Endothelial cell of umbilical vein (primary cell): Measurements from ENCODE around the gene MYMK. TPM values are rescaled to one million over a fixed set of nuclear protein-coding genes. Genes with fewer than 3 reads are reported as not detected.

ENCODE experiments used
- BruUV-seq: library from RNA; stranded (reverse); fragments of 400-500 nt; replicated peaks from 2 replicates; lab custom pipeline; 2021; lab: Mats Ljungman, UMichigan
- CTCF ChIA-PET: fragments of 300-600, 350-600 bp; sonication (Branson Sonifier 250); formaldehyde crosslinking; loops from one replicate; lab custom pipeline; 2021; ENCODE audit warnings: antibody characterized with exemption, inconsistent platforms; lab: Charles Lee
- POLR2A ChIA-PET: fragments of 300-600, 350-600 bp; sonication (Branson Sonifier 250); formaldehyde crosslinking; loops from one replicate; lab custom pipeline; 2021; ENCODE audit warnings: antibody characterized with exemption, inconsistent platforms; lab: Charles Lee
- DNase-seq: peaks from one replicate; pipeline ENCODE4 v3.0.0-alpha.2; 2011; ENCODE audit warnings: low read depth, low spot score
- FAIRE-seq: peaks from 2 replicates; lab custom pipeline; 2011; peaks lifted over from hg19 to GRCh38; lab: Jason Lieb, UNC
- H2AFZ ChIP-seq: 2 replicates; pipeline ENCODE4 v1.6.0; 2012; ENCODE audit warnings: low read depth, low read length, control low read depth, inconsistent platforms
- H3K27ac ChIP-seq: 2 replicates; pipeline ENCODE4 v1.5.1; 2011; ENCODE audit warnings: low read depth, mild to moderate bottlenecking, control low read depth, low read length, moderate library complexity; ENCODE audit not compliant: insufficient read depth
- H3K27me3 ChIP-seq, 2 experiments: 2 replicates each; pipeline versions ENCODE4 v1.6.0 to v1.6.1; 2011; ENCODE audit warnings: low read length in 2 of 2, mixed read lengths in 1 of 2; ENCODE audit not compliant: control insufficient read depth in 2 of 2, insufficient read depth in 2 of 2
- H3K36me3 ChIP-seq, 2 experiments: 2 replicates in 1 of 2; 3 replicates in 1 of 2; pipeline ENCODE4 v1.5.1; 2011; ENCODE audit warnings: low read length in 2 of 2, mild to moderate bottlenecking in 1 of 2, moderate library complexity in 1 of 2; ENCODE audit not compliant: control insufficient read depth in 2 of 2, insufficient read depth in 2 of 2; ENCODE audit errors: extremely low read depth in 1 of 2
- H3K4me1 ChIP-seq: 3 replicates; pipeline ENCODE4 v1.5.1; 2011; ENCODE audit warnings: mild to moderate bottlenecking, low read length; ENCODE audit not compliant: control insufficient read depth, insufficient read depth; ENCODE audit errors: extremely low read depth
- H3K4me2 ChIP-seq: 2 replicates; pipeline ENCODE4 v1.6.1; 2011; ENCODE audit warnings: low read length, control low read depth, mixed read lengths; ENCODE audit not compliant: insufficient read depth
- H3K4me3 ChIP-seq, 3 experiments: fragments of 200-600 bp in 1 of 3; sonication (generic), shearing (Covaris generic) in 1 of 3; replicated peaks in 1 of 3; 2 replicates each; pipeline ENCODE4 v1.5.1; 2011 to 2016; ENCODE audit warnings: control low read depth in 3 of 3, low read length in 3 of 3, mild to moderate bottlenecking in 2 of 3, inconsistent platforms in 1 of 3, low read depth in 1 of 3, moderate library complexity in 1 of 3; ENCODE audit not compliant: insufficient read depth in 1 of 3
- H3K79me2 ChIP-seq: 2 replicates; pipeline ENCODE4 v1.6.0; 2012; ENCODE audit warnings: low read length, inconsistent platforms; ENCODE audit not compliant: control insufficient read depth, insufficient read depth
- H3K9ac ChIP-seq: replicated peaks from 2 replicates; pipeline ENCODE3; 2011; ENCODE audit warnings: low read length, control low read depth; ENCODE audit not compliant: insufficient read depth; ENCODE audit errors: extremely low read depth
- H3K9me1 ChIP-seq: replicated peaks from 3 replicates; pipeline ENCODE4 v1.6.0; 2011; ENCODE audit warnings: mild to moderate bottlenecking, low read length; ENCODE audit not compliant: control insufficient read depth, insufficient read depth; ENCODE audit errors: extremely low read depth
- H3K9me3 ChIP-seq: replicated peaks from 2 replicates; pipeline ENCODE4 v1.5.1; 2012; ENCODE audit warnings: low read length, inconsistent platforms; ENCODE audit not compliant: control insufficient read depth, insufficient read depth
- H4K20me1 ChIP-seq: replicated peaks from 2 replicates; pipeline ENCODE3; 2011; ENCODE audit warnings: mild to moderate bottlenecking, low read length; ENCODE audit not compliant: control insufficient read depth, insufficient read depth; ENCODE audit errors: extremely low read depth
- EZH2 ChIP-seq: IDR thresholded peaks from 2 replicates; pipeline ENCODE4 v1.6.1; 2012; ENCODE audit warnings: borderline replicate concordance, low read depth, mild to moderate bottlenecking, moderate library complexity, low read length, inconsistent platforms; ENCODE audit not compliant: severe bottlenecking
- FOS ChIP-seq: IDR thresholded peaks from 2 replicates; pipeline ENCODE4 v1.6.1; 2011; ENCODE audit warnings: mild to moderate bottlenecking, low read length, moderate library complexity, borderline replicate concordance; ENCODE audit not compliant: insufficient read depth
- GATA2 ChIP-seq: IDR thresholded peaks from 2 replicates; pipeline ENCODE4 v1.7.0; 2011; ENCODE audit warnings: low read depth, mild to moderate bottlenecking, moderate library complexity, mixed read lengths, low read length; ENCODE audit not compliant: insufficient read length, insufficient read depth
- JUN ChIP-seq: IDR thresholded peaks from 2 replicates; pipeline ENCODE4 v1.6.1; 2011; ENCODE audit warnings: borderline replicate concordance, low read depth; ENCODE audit not compliant: insufficient read length, insufficient read depth
- MYC ChIP-seq: IDR thresholded peaks from one replicate; pipeline ENCODE4 v1.6.1; 2011; ENCODE audit warnings: mild to moderate bottlenecking, low read depth, low read length
- POLR2A ChIP-seq: IDR thresholded peaks from 2 replicates; pipeline ENCODE4 v1.6.1; 2012; ENCODE audit warnings: low read depth, mild to moderate bottlenecking, control low read depth, low read length
- POLR2AphosphoS5 ChIP-seq: IDR thresholded peaks from 2 replicates; pipeline ENCODE4 v1.6.1; 2012; ENCODE audit warnings: low read depth, mild to moderate bottlenecking, control low read depth, low read length, moderate library complexity; ENCODE audit not compliant: insufficient read depth
- dilution Hi-C: fragments of 300-500 bp; cut with MboI; formaldehyde crosslinking; loops from one replicate; pipeline ENCODE4 v1.15.0; 2019; ENCODE audit warnings: low sequenced_read_pairs; ENCODE audit not compliant: extremely low pct_ligation_motif_present
- intact Hi-C: fragments of 100-400 bp; cut with micrococcal nuclease; formaldehyde crosslinking; loops from one replicate; pipeline ENCODE4 v1.10.0; 2022
- polyA plus RNA-seq, 4 experiments: library from polyadenylated mRNA; depleted of rRNA in 3 of 4; stranded (reverse) in 3 of 4; unstranded in 1 of 4; fragments of >200 nt; gene quantifications; 2 replicates each; pipeline versions ENCODE4 v1.2.1 to v1.2.3, GENCODE V29; 2011 to 2012; ENCODE audit warnings: missing spikeins in 1 of 4
- total RNA-seq: library from RNA; stranded (reverse); gene quantifications from 2 replicates; pipeline ENCODE4 v1.2.3, GENCODE V29; 2021
- TF ChIP-seq, protein P1 (sequence below): IDR thresholded peaks from 2 replicates; pipeline ENCODE4 v1.6.1; 2011; ENCODE audit not compliant: insufficient read depth, insufficient read length
- TF ChIP-seq, protein P2 (sequence below), 2 donors: IDR thresholded peaks; 1 replicate in 1 of 2; 2 replicates in 1 of 2; pipeline ENCODE4 v1.5.1; 2011; ENCODE audit warnings: low read length in 2 of 2, mild to moderate bottlenecking in 2 of 2, moderate library complexity in 2 of 2, control low read depth in 1 of 2, inconsistent platforms in 1 of 2, low read depth in 1 of 2; ENCODE audit not compliant: insufficient read depth in 1 of 2; ENCODE audit errors: extremely low read depth in 1 of 2

MYMK gene
- total and polyA plus RNA-seq, 2 donors (not counting 3 experiments of a cell fraction or from before 2014, with no cell fraction given): not detected

DNA sequence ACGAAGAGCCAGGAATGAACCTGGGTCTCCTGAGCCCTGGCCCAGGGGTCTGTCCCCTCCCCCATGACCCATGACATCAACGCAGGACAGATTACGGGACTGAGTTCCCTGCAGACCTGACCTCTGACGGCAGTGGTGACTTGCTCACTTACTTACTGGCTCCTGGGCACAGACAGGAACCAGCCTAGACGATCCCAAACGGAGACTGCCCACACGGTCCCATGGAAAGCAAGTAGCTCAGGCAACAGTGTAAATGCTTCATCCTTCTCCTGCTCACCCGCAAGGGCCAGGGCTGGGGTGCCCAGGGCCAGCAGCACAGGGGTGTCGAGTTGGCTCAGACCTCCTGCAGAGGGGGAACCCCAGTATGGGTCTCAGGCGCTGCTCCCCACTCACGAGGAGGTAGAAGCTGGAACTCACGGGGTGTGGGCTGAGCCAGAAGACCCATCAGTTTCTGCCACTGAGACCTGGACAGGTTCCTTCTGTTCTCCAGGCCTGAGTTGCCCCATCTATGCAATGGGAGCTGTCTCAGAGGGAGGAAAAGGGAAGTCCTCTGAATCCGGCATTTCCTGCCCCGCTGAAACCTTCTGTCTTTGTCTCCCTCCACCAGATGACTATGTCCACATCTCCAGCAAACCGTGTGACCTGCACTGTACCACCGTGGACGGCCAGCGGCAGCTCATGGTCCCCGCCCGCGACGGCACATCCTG, 15.4 kb upstream of the MYMK start:
- H3K79me2 ChIP-seq: no peaks in the 10 kb centered on the region
- no peak overlapping the region for H3K4me2 ChIP-seq
- H3K4me3 ChIP-seq: no peak overlapping the region
- DNase-seq (no peak), FAIRE-seq (no peak)
- H3K4me1 ChIP-seq: no peaks in the 10 kb centered on the region
- no peaks in the 10 kb centered on the region for H3K9me3 ChIP-seq
- no peaks in the 10 kb centered on the region for H3K36me3 ChIP-seq
- ChIA-PET POLR2A (no interaction called here), CTCF (no interaction called here)
- H3K27ac ChIP-seq: no peak overlapping the region
- H3K9me1 ChIP-seq: no peaks in the 10 kb centered on the region
- TF ChIP-seq JUN (no peak), MYC (no peak), FOS (no peak), POLR2AphosphoS5 (no peak), EZH2 (no peak), POLR2A (no peak), GATA2 (no peak)
- TF ChIP-seq, protein P1, sequence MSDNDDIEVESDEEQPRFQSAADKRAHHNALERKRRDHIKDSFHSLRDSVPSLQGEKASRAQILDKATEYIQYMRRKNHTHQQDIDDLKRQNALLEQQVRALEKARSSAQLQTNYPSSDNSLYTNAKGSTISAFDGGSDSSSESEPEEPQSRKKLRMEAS: no peak
- TF ChIP-seq, protein P2, sequence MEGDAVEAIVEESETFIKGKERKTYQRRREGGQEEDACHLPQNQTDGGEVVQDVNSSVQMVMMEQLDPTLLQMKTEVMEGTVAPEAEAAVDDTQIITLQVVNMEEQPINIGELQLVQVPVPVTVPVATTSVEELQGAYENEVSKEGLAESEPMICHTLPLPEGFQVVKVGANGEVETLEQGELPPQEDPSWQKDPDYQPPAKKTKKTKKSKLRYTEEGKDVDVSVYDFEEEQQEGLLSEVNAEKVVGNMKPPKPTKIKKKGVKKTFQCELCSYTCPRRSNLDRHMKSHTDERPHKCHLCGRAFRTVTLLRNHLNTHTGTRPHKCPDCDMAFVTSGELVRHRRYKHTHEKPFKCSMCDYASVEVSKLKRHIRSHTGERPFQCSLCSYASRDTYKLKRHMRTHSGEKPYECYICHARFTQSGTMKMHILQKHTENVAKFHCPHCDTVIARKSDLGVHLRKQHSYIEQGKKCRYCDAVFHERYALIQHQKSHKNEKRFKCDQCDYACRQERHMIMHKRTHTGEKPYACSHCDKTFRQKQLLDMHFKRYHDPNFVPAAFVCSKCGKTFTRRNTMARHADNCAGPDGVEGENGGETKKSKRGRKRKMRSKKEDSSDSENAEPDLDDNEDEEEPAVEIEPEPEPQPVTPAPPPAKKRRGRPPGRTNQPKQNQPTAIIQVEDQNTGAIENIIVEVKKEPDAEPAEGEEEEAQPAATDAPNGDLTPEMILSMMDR (IDR thresholded peaks at IDR 0.05; ENCODE audit: extremely low read depth in 1 of 2, insufficient read depth in 1 of 2, low read depth in 1 of 2, low read length in 2 of 2): no peak
- dilution Hi-C loops: no loop called here
- no peak overlapping the region for H2AFZ ChIP-seq
- no peak overlapping the region for H3K9ac ChIP-seq
- BruUV-seq: no TSS peak
- intact Hi-C loops: no loop called here
- H4K20me1 ChIP-seq: no peaks in the 10 kb centered on the region
- H3K27me3 ChIP-seq: peaks cover 3% of the 10 kb centered on the region in 2 experiments
